Spleen (tissue), 7 donors: ENCODE results near the gene GALT.

Experiments
- CTCF ChIP-seq, 11 experiments: fragments of 200-600 bp in 7 of 11; fragments of 450-650 bp in 4 of 11; sonication (generic) in 4 of 11; IDR thresholded peaks in 8 of 11; conservative IDR thresholded peaks in 3 of 11; 1 replicate in 7 of 11; 2 replicates in 4 of 11; pipeline versions ENCODE4 v1.4.0 to v1.8.0; 2016 to 2021; ENCODE audit warnings: antibody characterized with exemption in 11 of 11, inconsistent platforms in 4 of 11, mild to moderate bottlenecking in 1 of 11
- POLR2A ChIP-seq, 3 donors: fragments of 450-650 bp; IDR thresholded peaks; one replicate each; pipeline ENCODE4 v1.5.1; 2017; ENCODE audit warnings: antibody characterized with exemption in 3 of 3, mild to moderate bottlenecking in 1 of 3
- donor health status: DM: no; HTN: no; CAD: no; lungs with moderate emphysema.
- donor health status: DM: no; HTN: no; CAD: no.
- donor health status: DM: no; HTN: no; CAD: no.

- no peak for TF ChIP-seq CTCF (IDR thresholded peaks at IDR 0.05 in 8 of 11, conservative IDR thresholded peaks at IDR 0.05 in 3 of 11)
- TF ChIP-seq POLR2A (IDR thresholded peaks at IDR 0.05), result no peak
Observed at GRCh38 chr9:34658461-34658860, 12.0 kb downstream of the GALT start.
